ENCODE data around the gene SUN5. TPM values are rescaled to one million over a fixed set of nuclear protein-coding genes. Genes with fewer than 3 reads are reported as not detected.

The SUN5 gene
- total and polyA plus RNA-seq, 4 donors = not detected

- no peak for DNase-seq (ENCODE audit: low spot score)
- 84% methylated on average over 10 of the region's 10 CpGs for WGBS
- Histone ChIP-seq H3K4me3 (ENCODE audit: low read depth in 1 of 3, low read length in 3 of 3) (no peak overlapping the region), H3K9ac (ENCODE audit: low read depth in 1 of 2, low read length in 2 of 2) (no peak overlapping the region), H3K27ac (ENCODE audit: low read depth in 1 of 2, low read length in 2 of 2) (no peak overlapping the region), H3K9me3 (ENCODE audit: control insufficient read depth in 4 of 4, low read length in 3 of 4) (no peaks in the 10 kb centered on the region), H3K27me3 (ENCODE audit: control insufficient read depth in 4 of 4, insufficient read depth in 4 of 4, low read length in 3 of 4) (peaks cover 0 to 2% (median 0%) of the 10 kb centered on the region in 4 donors), H3K4me1 (ENCODE audit: control insufficient read depth in 4 of 4, insufficient read depth in 4 of 4, low read length in 3 of 4) (no peaks in the 10 kb centered on the region), H3K36me3 (ENCODE audit: control insufficient read depth in 4 of 4, insufficient read depth in 3 of 4, low read depth in 1 of 4, low read length in 3 of 4) (no peaks in the 10 kb centered on the region)
- TF ChIP-seq, protein P1, sequence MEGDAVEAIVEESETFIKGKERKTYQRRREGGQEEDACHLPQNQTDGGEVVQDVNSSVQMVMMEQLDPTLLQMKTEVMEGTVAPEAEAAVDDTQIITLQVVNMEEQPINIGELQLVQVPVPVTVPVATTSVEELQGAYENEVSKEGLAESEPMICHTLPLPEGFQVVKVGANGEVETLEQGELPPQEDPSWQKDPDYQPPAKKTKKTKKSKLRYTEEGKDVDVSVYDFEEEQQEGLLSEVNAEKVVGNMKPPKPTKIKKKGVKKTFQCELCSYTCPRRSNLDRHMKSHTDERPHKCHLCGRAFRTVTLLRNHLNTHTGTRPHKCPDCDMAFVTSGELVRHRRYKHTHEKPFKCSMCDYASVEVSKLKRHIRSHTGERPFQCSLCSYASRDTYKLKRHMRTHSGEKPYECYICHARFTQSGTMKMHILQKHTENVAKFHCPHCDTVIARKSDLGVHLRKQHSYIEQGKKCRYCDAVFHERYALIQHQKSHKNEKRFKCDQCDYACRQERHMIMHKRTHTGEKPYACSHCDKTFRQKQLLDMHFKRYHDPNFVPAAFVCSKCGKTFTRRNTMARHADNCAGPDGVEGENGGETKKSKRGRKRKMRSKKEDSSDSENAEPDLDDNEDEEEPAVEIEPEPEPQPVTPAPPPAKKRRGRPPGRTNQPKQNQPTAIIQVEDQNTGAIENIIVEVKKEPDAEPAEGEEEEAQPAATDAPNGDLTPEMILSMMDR (IDR thresholded peaks at IDR 0.05; ENCODE audit: low read depth, low read length, missing input control) = no peak
- TF ChIP-seq FOXA1 (IDR thresholded peaks at IDR 0.05) (no peak), REST (IDR thresholded peaks at IDR 0.05) (no peak)
- TF ChIP-seq, protein P2, sequence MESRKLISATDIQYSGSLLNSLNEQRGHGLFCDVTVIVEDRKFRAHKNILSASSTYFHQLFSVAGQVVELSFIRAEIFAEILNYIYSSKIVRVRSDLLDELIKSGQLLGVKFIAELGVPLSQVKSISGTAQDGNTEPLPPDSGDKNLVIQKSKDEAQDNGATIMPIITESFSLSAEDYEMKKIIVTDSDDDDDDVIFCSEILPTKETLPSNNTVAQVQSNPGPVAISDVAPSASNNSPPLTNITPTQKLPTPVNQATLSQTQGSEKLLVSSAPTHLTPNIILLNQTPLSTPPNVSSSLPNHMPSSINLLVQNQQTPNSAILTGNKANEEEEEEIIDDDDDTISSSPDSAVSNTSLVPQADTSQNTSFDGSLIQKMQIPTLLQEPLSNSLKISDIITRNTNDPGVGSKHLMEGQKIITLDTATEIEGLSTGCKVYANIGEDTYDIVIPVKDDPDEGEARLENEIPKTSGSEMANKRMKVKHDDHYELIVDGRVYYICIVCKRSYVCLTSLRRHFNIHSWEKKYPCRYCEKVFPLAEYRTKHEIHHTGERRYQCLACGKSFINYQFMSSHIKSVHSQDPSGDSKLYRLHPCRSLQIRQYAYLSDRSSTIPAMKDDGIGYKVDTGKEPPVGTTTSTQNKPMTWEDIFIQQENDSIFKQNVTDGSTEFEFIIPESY (IDR thresholded peaks at IDR 0.05) = no peak
Measured at GRCh38 chr20:33015114-33015484, 10.9 kb upstream of the SUN5 start.

DNA sequence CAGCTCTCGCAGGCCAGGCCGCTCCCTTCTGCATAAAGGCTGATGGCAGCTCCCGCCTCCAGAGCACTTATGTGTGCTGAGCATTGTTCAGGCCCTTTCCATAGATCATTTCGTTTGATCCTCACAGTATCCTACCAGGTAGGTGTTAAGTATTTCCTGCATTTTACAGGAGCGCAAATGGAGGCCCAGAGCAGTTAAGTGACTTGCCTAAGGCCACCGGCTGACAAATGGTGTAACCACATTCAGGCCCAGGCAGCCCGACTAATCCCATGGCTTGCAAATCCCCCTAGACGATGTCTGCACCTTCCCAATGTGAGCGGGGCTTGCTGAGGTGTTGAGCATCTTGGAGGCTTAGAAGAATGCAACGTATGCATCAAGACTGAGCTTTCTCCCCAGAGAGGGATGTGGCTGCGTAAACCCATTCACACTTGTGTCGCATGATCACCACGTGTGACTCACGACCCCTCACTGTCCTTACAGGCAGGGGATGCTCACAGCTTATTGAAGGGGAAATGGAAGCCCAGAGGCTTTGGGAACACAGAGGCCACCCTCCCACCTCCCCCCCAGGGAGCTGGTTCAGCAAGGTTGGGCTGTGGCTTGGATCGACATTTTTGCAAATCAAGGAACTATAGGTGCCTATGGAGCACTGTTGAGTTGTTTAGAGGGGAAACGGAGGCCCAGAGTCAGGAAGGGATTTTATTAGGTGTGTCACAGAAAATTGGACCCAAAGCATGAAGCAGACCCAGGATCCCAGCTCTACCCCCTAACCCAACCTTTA is 10.3 kb upstream of the SUN5 start:
- 73% methylated on average over 16 of the region's 16 CpGs for WGBS
- no peak for DNase-seq (ENCODE audit: low spot score)
- H3K36me3 ChIP-seq (ENCODE audit: control insufficient read depth in 4 of 4, insufficient read depth in 3 of 4, low read depth in 1 of 4, low read length in 3 of 4) = no peaks in the 10 kb centered on the region

More for the DNA sequence above, 10.3 kb upstream of the SUN5 start:
- TF ChIP-seq REST (IDR thresholded peaks at IDR 0.05) (no peak), JUND (IDR thresholded peaks at IDR 0.05) (no peak), SP1 (IDR thresholded peaks at IDR 0.05) (no peak), YY1 (IDR thresholded peaks at IDR 0.05) (no peak), GABPA (IDR thresholded peaks at IDR 0.05 in 1 of 2, conservative IDR thresholded peaks at IDR 0.05 in 1 of 2) (no peak), MAX (IDR thresholded peaks at IDR 0.05) (no peak), TAF1 (conservative IDR thresholded peaks at IDR 0.05) (no peak), FOXA2 (IDR thresholded peaks at IDR 0.05) (no peak), FOXA1 (IDR thresholded peaks at IDR 0.05) (no peak), RAD21 (IDR thresholded peaks at IDR 0.05) (no peak)
- TF ChIP-seq, protein P3, sequence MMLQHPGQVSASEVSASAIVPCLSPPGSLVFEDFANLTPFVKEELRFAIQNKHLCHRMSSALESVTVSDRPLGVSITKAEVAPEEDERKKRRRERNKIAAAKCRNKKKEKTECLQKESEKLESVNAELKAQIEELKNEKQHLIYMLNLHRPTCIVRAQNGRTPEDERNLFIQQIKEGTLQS (IDR thresholded peaks at IDR 0.05) = no peak
- TF ChIP-seq, protein P2 (IDR thresholded peaks at IDR 0.05) = no peak
- TF ChIP-seq, protein P1 (IDR thresholded peaks at IDR 0.05; ENCODE audit: low read depth, low read length, missing input control) = no peak
- peaks cover 0 to 2% (median 0%) of the 10 kb centered on the region in 4 donors for H3K27me3 ChIP-seq (ENCODE audit: control insufficient read depth in 4 of 4, insufficient read depth in 4 of 4, low read length in 3 of 4)
- H3K4me1 ChIP-seq (ENCODE audit: control insufficient read depth in 4 of 4, insufficient read depth in 4 of 4, low read length in 3 of 4) = no peaks in the 10 kb centered on the region
- H3K9me3 ChIP-seq (ENCODE audit: control insufficient read depth in 4 of 4, low read length in 3 of 4) = no peaks in the 10 kb centered on the region
- no peak overlapping the region for H3K27ac ChIP-seq (ENCODE audit: low read depth in 1 of 2, low read length in 2 of 2)
- no peak overlapping the region for H3K4me3 ChIP-seq (ENCODE audit: low read depth in 1 of 3, low read length in 3 of 3)
- no peak overlapping the region for H3K9ac ChIP-seq (ENCODE audit: low read depth in 1 of 2, low read length in 2 of 2)
